Hepatocyte (in vitro differentiated cells): ENCODE results near the gene RAG1.

Experiments used
- CTCF ChIP-seq: fragments of 200-600 bp; sonication (generic); IDR thresholded peaks from 2 replicates; pipeline ENCODE4 v1.5.1; 2016; ENCODE audit warnings: antibody characterized with exemption, mild to moderate bottlenecking; ENCODE audit not compliant: poor library complexity
- EZH2 ChIP-seq: fragments of 200-600 bp; sonication (generic); IDR thresholded peaks from 2 replicates; pipeline ENCODE4 v1.6.1; 2016; ENCODE audit warnings: antibody characterized with exemption, mild to moderate bottlenecking, borderline replicate concordance

GRCh38 chr11:36628765-36629244, 61.0 kb downstream of the RAG1 start:
- TF ChIP-seq CTCF (no peak), EZH2 (no peak)
